ENCODE measurements around the gene BIN1. TPM values are rescaled to one million over a fixed set of nuclear protein-coding genes. Genes with fewer than 3 reads are reported as not detected.

Gene BIN1
- total RNA-seq, 4 donors from 2014 or later: 33.3 to 39.7 (median 38.4) TPM

- H3K36me3 ChIP-seq: no peaks in the 10 kb centered on the region
- in situ Hi-C loops (cut with MboI; ENCODE audit: low pct_ligation_motif_present in 1 of 4, low pct_unique_long_range_greater_than_20kb in 1 of 4, low sequenced_read_pairs in 3 of 4): no loop called here
- no peak for DNase-seq
- no peaks in the 10 kb centered on the region for H3K9me3 ChIP-seq
- intact Hi-C loops (cut with DNase I; ENCODE audit: low total_unique reads): no loop called here
- no peak overlapping the region for H3K27ac ChIP-seq
- TF ChIP-seq POLR2A (IDR thresholded peaks at IDR 0.05) (no peak), CTCF (IDR thresholded peaks at IDR 0.05) (no peak)
- H3K4me3 ChIP-seq: no peak overlapping the region
- WGBS, 2 donors (ENCODE audit: low coverage in 1 of 2): 86 to 92% methylated on average over 10 to 38 of the region's 38 CpGs
- H3K27me3 ChIP-seq: no peaks in the 10 kb centered on the region
- peaks cover 0 to 4% (median 1%) of the 10 kb centered on the region in 4 donors for H3K4me1 ChIP-seq
Measured at GRCh38 chr2:127047716-127048617, 59.0 kb downstream of the BIN1 start.

DNA sequence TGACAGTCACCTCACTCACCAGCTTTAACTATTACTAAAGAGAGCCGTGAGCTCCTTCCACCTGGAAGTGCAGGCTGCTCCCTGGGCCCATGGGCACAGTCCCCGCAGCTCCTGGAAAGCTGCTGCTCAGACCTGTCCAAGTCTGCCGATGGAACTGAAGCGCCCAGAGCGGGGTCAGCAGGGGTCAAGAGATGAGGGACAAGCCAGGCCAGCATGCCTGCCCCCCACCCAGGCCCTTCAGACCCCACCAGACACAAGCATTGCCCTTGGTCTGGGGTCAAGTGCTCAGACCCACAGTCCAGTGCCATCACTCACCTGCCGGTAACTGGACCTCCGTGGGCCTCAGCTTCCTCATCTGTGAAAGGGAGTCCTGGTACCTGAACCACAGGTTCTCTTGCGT lies 59.9 kb downstream of the BIN1 start:
- intact Hi-C loops (cut with DNase I; ENCODE audit: low total_unique reads) (no loop called here), in situ Hi-C loops (cut with MboI; ENCODE audit: low pct_ligation_motif_present in 1 of 4, low pct_unique_long_range_greater_than_20kb in 1 of 4, low sequenced_read_pairs in 3 of 4) (no loop called here)
- H3K4me3 ChIP-seq: no peak overlapping the region
- H3K27me3 ChIP-seq: no peaks in the 10 kb centered on the region
- no peak for TF ChIP-seq CTCF (IDR thresholded peaks at IDR 0.05)
- no peak for TF ChIP-seq EP300 (IDR thresholded peaks at IDR 0.05; ENCODE audit: low read depth)
- no peak for TF ChIP-seq POLR2AphosphoS5 (IDR thresholded peaks at IDR 0.05)
- no peak for TF ChIP-seq POLR2A (IDR thresholded peaks at IDR 0.05)
- H3K9me3 ChIP-seq: no peaks in the 10 kb centered on the region
- H3K4me1 ChIP-seq: peaks cover 0 to 4% (median 1%) of the 10 kb centered on the region in 4 donors
- no peaks in the 10 kb centered on the region for H3K36me3 ChIP-seq
- WGBS, 2 donors (ENCODE audit: low coverage in 1 of 2): 89% methylated on average over 4 of the region's 8 CpGs; no CpG with 5 or more reads in 1 of the 2 donors
- no peak for DNase-seq
- no peak overlapping the region for H3K27ac ChIP-seq

- no peak for DNase-seq
- TF ChIP-seq POLR2AphosphoS5 (IDR thresholded peaks at IDR 0.05) (no peak), CTCF (IDR thresholded peaks at IDR 0.05) (no peak), POLR2A (IDR thresholded peaks at IDR 0.05) (no peak), EP300 (IDR thresholded peaks at IDR 0.05; ENCODE audit: low read depth) (no peak)
- intact Hi-C loops (cut with DNase I; ENCODE audit: low total_unique reads): no loop called here
- Histone ChIP-seq H3K4me3 (no peak overlapping the region), H3K27ac (no peak overlapping the region), H3K36me3 (no peaks in the 10 kb centered on the region), H3K27me3 (no peaks in the 10 kb centered on the region), H3K4me1 (peaks cover 0 to 4% (median 1%) of the 10 kb centered on the region in 4 donors), H3K9me3 (no peaks in the 10 kb centered on the region)
- in situ Hi-C loops (cut with MboI; ENCODE audit: low pct_ligation_motif_present in 1 of 4, low pct_unique_long_range_greater_than_20kb in 1 of 4, low sequenced_read_pairs in 3 of 4): no loop called here
- WGBS, 2 donors (ENCODE audit: low coverage in 1 of 2): 73 to 78% methylated on average over 2 to 3 of the region's 3 CpGs
Measured at GRCh38 chr2:127046579-127046978, 60.4 kb downstream of the BIN1 start.

- 77% methylated on average over 18 of the region's 20 CpGs; no CpG with 5 or more reads in 1 of the 2 donors for WGBS, 2 donors (ENCODE audit: low coverage in 1 of 2)
- Histone ChIP-seq H3K4me1 (peaks cover 0 to 4% (median 1%) of the 10 kb centered on the region in 4 donors), H3K36me3 (no peaks in the 10 kb centered on the region), H3K4me3 (no peak overlapping the region), H3K9me3 (no peaks in the 10 kb centered on the region), H3K27me3 (no peaks in the 10 kb centered on the region), H3K27ac (no peak overlapping the region)
- TF ChIP-seq POLR2A (IDR thresholded peaks at IDR 0.05) (no peak), POLR2AphosphoS5 (IDR thresholded peaks at IDR 0.05) (no peak)
- in situ Hi-C loops (cut with MboI; ENCODE audit: low pct_ligation_motif_present in 1 of 4, low pct_unique_long_range_greater_than_20kb in 1 of 4, low sequenced_read_pairs in 3 of 4): no loop called here
- no peak for DNase-seq
- intact Hi-C loops (cut with DNase I; ENCODE audit: low total_unique reads): no loop called here
Measured at GRCh38 chr2:127045792-127046501, 61.0 kb downstream of the BIN1 start.

Measured in transverse colon (tissue), 4 donors.